ENCODE measurements around the gene ARID1B. TPM values are rescaled to one million over a fixed set of nuclear protein-coding genes. Genes with fewer than 3 reads are reported as not detected.

The ARID1B gene
- polyA plus RNA-seq, 1 experiment: 19.2 TPM

DNA sequence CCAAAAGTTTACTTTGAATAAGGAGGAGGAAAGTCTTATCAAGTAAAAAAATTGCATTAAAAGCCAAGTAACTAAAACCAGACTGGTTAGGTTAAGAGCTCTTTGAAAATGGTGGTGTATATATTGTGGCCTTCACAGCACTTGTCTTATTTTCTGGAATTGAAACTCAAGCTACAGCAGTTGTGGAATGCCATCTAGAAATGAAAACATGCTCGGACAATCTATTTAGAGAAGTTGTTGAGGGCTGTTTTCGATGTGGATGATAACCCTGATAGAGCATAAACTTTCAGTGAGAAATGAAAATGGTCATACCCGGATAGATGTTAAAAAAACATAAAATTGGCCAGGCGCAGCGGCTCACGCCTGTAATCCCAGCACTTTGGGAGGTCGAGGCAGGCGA, 47.0 kb downstream of the ARID1B start:
- TF ChIP-seq, protein P1, sequence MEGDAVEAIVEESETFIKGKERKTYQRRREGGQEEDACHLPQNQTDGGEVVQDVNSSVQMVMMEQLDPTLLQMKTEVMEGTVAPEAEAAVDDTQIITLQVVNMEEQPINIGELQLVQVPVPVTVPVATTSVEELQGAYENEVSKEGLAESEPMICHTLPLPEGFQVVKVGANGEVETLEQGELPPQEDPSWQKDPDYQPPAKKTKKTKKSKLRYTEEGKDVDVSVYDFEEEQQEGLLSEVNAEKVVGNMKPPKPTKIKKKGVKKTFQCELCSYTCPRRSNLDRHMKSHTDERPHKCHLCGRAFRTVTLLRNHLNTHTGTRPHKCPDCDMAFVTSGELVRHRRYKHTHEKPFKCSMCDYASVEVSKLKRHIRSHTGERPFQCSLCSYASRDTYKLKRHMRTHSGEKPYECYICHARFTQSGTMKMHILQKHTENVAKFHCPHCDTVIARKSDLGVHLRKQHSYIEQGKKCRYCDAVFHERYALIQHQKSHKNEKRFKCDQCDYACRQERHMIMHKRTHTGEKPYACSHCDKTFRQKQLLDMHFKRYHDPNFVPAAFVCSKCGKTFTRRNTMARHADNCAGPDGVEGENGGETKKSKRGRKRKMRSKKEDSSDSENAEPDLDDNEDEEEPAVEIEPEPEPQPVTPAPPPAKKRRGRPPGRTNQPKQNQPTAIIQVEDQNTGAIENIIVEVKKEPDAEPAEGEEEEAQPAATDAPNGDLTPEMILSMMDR (IDR thresholded peaks at IDR 0.05; ENCODE audit: low read depth, low read length): no peak
- Histone ChIP-seq H3K4me3 (ENCODE audit: low read depth, low read length) (no peak overlapping the region), H3K9me3 (ENCODE audit: control insufficient read depth, insufficient read depth, low read length) (no peaks in the 10 kb centered on the region), H3K27ac (ENCODE audit: low read depth, low read length) (no peak overlapping the region), H3K27me3 (ENCODE audit: control insufficient read depth, insufficient read depth, low read length) (no peaks in the 10 kb centered on the region)
- POLR2A ChIA-PET: no interaction called here
- no peak for DNase-seq (ENCODE audit: low read depth, low spot score)
- CTCF ChIA-PET: no interaction called here

DNA sequence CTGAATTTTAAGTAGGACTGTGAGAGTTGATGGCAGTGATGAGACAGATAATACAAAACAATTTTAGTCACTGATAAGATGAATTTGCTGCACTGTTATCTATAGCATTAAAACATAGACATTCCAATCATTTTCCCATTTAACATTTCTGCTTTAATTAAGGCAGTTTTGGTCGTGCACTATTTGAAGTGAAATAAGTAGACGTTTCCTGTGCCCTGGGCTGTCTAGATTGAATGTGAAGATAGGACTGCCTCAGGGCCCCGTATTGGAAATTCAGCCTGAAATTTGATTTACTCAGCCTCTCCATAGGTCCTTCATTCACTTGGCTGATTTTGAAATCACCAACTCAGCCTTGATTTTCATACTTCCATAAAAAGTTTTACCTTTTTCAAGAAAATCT, 48.3 kb downstream of the ARID1B start:
- no peak overlapping the region for H3K27ac ChIP-seq (ENCODE audit: low read depth, low read length)
- no peak for DNase-seq (ENCODE audit: low read depth, low spot score)
- H3K9me3 ChIP-seq (ENCODE audit: control insufficient read depth, insufficient read depth, low read length): no peaks in the 10 kb centered on the region
- H3K27me3 ChIP-seq (ENCODE audit: control insufficient read depth, insufficient read depth, low read length): no peaks in the 10 kb centered on the region
- CTCF ChIA-PET: no interaction called here
- TF ChIP-seq, protein P1 (IDR thresholded peaks at IDR 0.05; ENCODE audit: low read depth, low read length): no peak
- POLR2A ChIA-PET: no interaction called here
- no peak overlapping the region for H3K4me3 ChIP-seq (ENCODE audit: low read depth, low read length)

DNA sequence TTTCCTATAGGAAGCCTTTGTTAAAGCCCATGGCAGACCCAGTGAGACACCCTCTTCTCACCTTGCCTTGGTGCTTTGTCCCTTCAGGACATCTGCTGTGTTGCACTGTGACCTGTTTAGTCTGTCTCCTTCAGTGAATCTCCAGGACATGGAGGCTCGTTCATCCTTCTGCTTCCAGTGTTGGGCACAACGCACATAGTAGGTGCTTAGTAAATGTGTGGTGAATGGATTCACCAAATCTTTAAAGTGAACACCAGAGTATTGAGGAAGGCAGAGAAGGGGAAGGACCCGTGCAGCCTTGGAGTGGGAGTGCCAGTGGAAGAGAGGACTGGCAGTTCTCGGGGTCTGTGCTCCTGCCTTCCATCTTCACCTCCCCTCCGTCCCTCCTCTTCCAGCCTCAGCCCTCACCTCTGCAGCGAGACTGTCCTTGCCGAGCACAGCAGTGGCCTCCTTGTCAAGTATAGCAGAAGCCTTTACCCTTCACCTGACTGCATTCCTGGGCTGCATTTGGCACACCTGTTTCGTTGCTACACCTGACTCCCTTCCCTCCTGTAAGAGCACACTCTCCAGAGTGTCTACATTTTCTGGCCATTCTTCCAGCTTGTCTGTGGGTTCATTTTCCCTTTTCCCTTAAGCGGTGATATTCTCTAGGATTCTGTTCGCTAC, 49.2 kb downstream of the ARID1B start:
- Histone ChIP-seq H3K27ac (ENCODE audit: low read depth, low read length) (no peak overlapping the region), H3K9me3 (ENCODE audit: control insufficient read depth, insufficient read depth, low read length) (no peaks in the 10 kb centered on the region), H3K4me3 (ENCODE audit: low read depth, low read length) (no peak overlapping the region), H3K27me3 (ENCODE audit: control insufficient read depth, insufficient read depth, low read length) (no peaks in the 10 kb centered on the region)
- TF ChIP-seq, protein P1 (IDR thresholded peaks at IDR 0.05; ENCODE audit: low read depth, low read length): no peak
- ChIA-PET POLR2A (no interaction called here), CTCF (no interaction called here)
- DNase-seq (ENCODE audit: low read depth, low spot score): no peak

DNA sequence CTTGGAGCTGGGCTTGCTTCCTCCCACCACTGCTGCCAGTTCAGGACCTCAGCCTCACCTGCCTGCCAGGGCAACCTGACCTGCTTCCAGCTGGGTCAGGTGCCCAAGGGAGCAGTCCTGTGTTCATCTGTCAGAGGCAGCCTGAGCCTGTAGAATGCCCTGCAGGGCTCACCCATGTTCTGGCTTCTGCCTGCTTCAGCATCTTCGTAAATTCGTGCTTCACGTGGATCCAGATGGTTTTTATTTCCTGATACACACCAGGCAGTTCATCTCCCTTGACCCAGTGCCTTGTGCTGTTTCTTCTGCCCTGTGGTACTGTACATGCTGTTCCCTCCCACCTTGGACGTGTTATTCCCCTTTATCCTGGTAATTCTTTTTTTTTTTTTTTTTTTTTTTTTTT, 50.2 kb downstream of the ARID1B start:
- Histone ChIP-seq H3K27ac (ENCODE audit: low read depth, low read length) (peak overlapping the region; percentile 62), H3K27me3 (ENCODE audit: control insufficient read depth, insufficient read depth, low read length) (no peaks in the 10 kb centered on the region), H3K4me3 (ENCODE audit: low read depth, low read length) (no peak overlapping the region), H3K9me3 (ENCODE audit: control insufficient read depth, insufficient read depth, low read length) (no peaks in the 10 kb centered on the region)
- TF ChIP-seq, protein P1 (IDR thresholded peaks at IDR 0.05; ENCODE audit: low read depth, low read length): no peak
- POLR2A ChIA-PET: interaction anchor here (0.6 to 0.7 kb wide), 2 partner anchors 27 to 50 kb away, joined by 3 to 5 read pairs; no protein-coding TSS in a partner anchor
- CTCF ChIA-PET: interaction anchor here (0.7 kb wide), 1 partner anchor 114 kb away, joined by 10 read pairs; no protein-coding TSS in a partner anchor
- DNase-seq (ENCODE audit: low read depth, low spot score): no peak

DNA sequence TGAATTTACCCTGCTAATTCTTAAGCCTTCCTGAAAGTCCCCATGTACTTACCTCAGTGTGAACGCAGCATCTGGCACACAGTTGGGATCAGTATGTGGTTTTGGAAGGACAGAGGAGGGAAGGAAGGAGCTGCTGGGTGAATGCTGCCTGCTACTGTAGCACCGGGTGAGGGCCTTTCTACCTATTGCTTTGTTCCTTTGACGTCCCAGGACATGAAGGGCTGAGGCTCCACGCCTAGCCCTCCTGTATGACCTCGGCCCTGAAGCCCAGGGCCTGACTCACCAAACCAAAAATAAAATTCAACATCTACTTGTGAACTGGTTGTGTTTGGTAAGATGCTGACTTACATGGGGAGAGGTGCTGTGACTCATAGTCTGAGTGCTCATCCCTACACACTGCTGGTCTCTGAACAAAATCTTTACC, 51.1 kb downstream of the ARID1B start:
- Histone ChIP-seq H3K4me3 (ENCODE audit: low read depth, low read length) (no peak overlapping the region), H3K27ac (ENCODE audit: low read depth, low read length) (peak overlapping the region; percentile 87), H3K9me3 (ENCODE audit: control insufficient read depth, insufficient read depth, low read length) (no peaks in the 10 kb centered on the region), H3K27me3 (ENCODE audit: control insufficient read depth, insufficient read depth, low read length) (no peaks in the 10 kb centered on the region)
- CTCF ChIA-PET: interaction anchor here (0.7 kb wide), 2 partner anchors 113 to 202 kb away, joined by 7 to 10 read pairs; no protein-coding TSS in a partner anchor
- POLR2A ChIA-PET: interaction anchor here (0.7 to 0.8 kb wide), 3 partner anchors 26 to 48 kb away, joined by 3 to 7 read pairs (median 5); no protein-coding TSS in a partner anchor
- TF ChIP-seq, protein P1 (IDR thresholded peaks at IDR 0.05; ENCODE audit: low read depth, low read length): no peak
- peak; percentile 55 for DNase-seq (ENCODE audit: low read depth, low spot score)

All from AG04450 (cell line).